ENCODE measurements around the gene NCKAP5. TPM values are rescaled to one million over a fixed set of nuclear protein-coding genes. Genes with fewer than 3 reads are reported as not detected.

NCKAP5 gene
- total RNA-seq, 1 donor from 2014 or later: 7.7 TPM

GRCh38 chr2:133004623-133005022 lies 563.6 kb downstream of the NCKAP5 start:
- Mint-ChIP-seq H3K27ac (no peak overlapping the region), H3K4me3 (no peak overlapping the region)
- DNase-seq (ENCODE audit: extremely low spot score, unreplicated experiment): no peak

GRCh38 chr2:132999421-132999820 lies 568.8 kb downstream of the NCKAP5 start:
- Mint-ChIP-seq H3K4me1 (ENCODE audit: unreplicated experiment) (no peaks in the 10 kb centered on the region), H3K27me3 (no peaks in the 10 kb centered on the region), H3K4me3 (no peak overlapping the region), H3K9me3 (peaks cover 3% of the 10 kb centered on the region), H3K27ac (no peak overlapping the region), H3K36me3 (no peaks in the 10 kb centered on the region)
- no peak for TF ChIP-seq CTCF (conservative IDR thresholded peaks at IDR 0.05)
- DNase-seq (ENCODE audit: extremely low spot score, unreplicated experiment): no peak

More at GRCh38 chr2:133004623-133005022, 563.6 kb downstream of the NCKAP5 start:
- H3K27me3 Mint-ChIP-seq: no peaks in the 10 kb centered on the region
- no peak for TF ChIP-seq CTCF (conservative IDR thresholded peaks at IDR 0.05)
- peaks cover 4% of the 10 kb centered on the region for H3K9me3 Mint-ChIP-seq
- H3K4me1 Mint-ChIP-seq (ENCODE audit: unreplicated experiment): no peaks in the 10 kb centered on the region
- H3K36me3 Mint-ChIP-seq: no peaks in the 10 kb centered on the region

- no peak for DNase-seq (ENCODE audit: extremely low spot score, unreplicated experiment)
- Mint-ChIP-seq H3K27me3 (no peaks in the 10 kb centered on the region), H3K4me1 (ENCODE audit: unreplicated experiment) (no peaks in the 10 kb centered on the region), H3K27ac (no peak overlapping the region), H3K4me3 (no peak overlapping the region), H3K36me3 (no peaks in the 10 kb centered on the region), H3K9me3 (no peaks in the 10 kb centered on the region)
- TF ChIP-seq CTCF (conservative IDR thresholded peaks at IDR 0.05): no peak
These were observed 570.0 kb downstream of the NCKAP5 start for GRCh38 chr2:132998221-132998620.

- Mint-ChIP-seq H3K27ac (no peak overlapping the region), H3K4me1 (ENCODE audit: unreplicated experiment) (no peaks in the 10 kb centered on the region), H3K4me3 (no peak overlapping the region), H3K36me3 (no peaks in the 10 kb centered on the region), H3K27me3 (no peaks in the 10 kb centered on the region), H3K9me3 (no peaks in the 10 kb centered on the region)
- TF ChIP-seq CTCF (conservative IDR thresholded peaks at IDR 0.05): no peak
- DNase-seq (ENCODE audit: extremely low spot score, unreplicated experiment): no peak
These were observed 576.7 kb downstream of the NCKAP5 start for GRCh38 chr2:132991471-132992045.

- Mint-ChIP-seq H3K27me3 (no peaks in the 10 kb centered on the region), H3K4me1 (ENCODE audit: unreplicated experiment) (peaks cover 4% of the 10 kb centered on the region), H3K4me3 (no peak overlapping the region), H3K36me3 (no peaks in the 10 kb centered on the region), H3K9me3 (no peaks in the 10 kb centered on the region), H3K27ac (peak overlapping the region; percentile 11)
- DNase-seq (ENCODE audit: extremely low spot score, unreplicated experiment): no peak
- no peak for TF ChIP-seq CTCF (conservative IDR thresholded peaks at IDR 0.05)
These were observed 583.5 kb downstream of the NCKAP5 start for GRCh38 chr2:132984731-132985130.

- H3K27ac Mint-ChIP-seq: no peak overlapping the region
- no peak for DNase-seq (ENCODE audit: extremely low spot score, unreplicated experiment)
- no peak overlapping the region for H3K4me3 Mint-ChIP-seq
- TF ChIP-seq CTCF (conservative IDR thresholded peaks at IDR 0.05): no peak
- no peaks in the 10 kb centered on the region for H3K36me3 Mint-ChIP-seq
- H3K4me1 Mint-ChIP-seq (ENCODE audit: unreplicated experiment): peaks cover 6% of the 10 kb centered on the region
- no peaks in the 10 kb centered on the region for H3K9me3 Mint-ChIP-seq
- H3K27me3 Mint-ChIP-seq: peaks cover 4% of the 10 kb centered on the region
These were observed 588.0 kb downstream of the NCKAP5 start for GRCh38 chr2:132980304-132980703.
